WTC11 (cell line): ENCODE data around the gene TTLL13.
"Not testable (repeated sequence)": the region's sequence is repeated elsewhere in the genome, so short reads cannot be mapped to it uniquely, and the experiment has no call there.

ENCODE experiments used
- CREB1 ChIP-seq: sonication (generic); formaldehyde crosslinking; IDR thresholded peaks from 2 replicates; pipeline ENCODE4 v1.8.0; 2023; ENCODE audit warnings: mild to moderate bottlenecking, missing genetic modification reagents
- JUN ChIP-seq: sonication (generic); formaldehyde crosslinking; IDR thresholded peaks from 2 replicates; pipeline ENCODE4 v1.8.0; 2023; ENCODE audit warnings: mild to moderate bottlenecking, missing genetic modification reagents
- KAT7 ChIP-seq: sonication (generic); formaldehyde crosslinking; IDR thresholded peaks from 2 replicates; pipeline ENCODE4 v1.8.1; 2023; ENCODE audit warnings: missing genetic modification reagents, mild to moderate bottlenecking, borderline replicate concordance
- MXD4 ChIP-seq: fragments of 250-450 bp; sonication (Bioruptor Pico); IDR thresholded peaks from 2 replicates; pipeline ENCODE4 v1.8.0; 2021; ENCODE audit warnings: mild to moderate bottlenecking, moderate library complexity, borderline replicate concordance
- TP53 ChIP-seq: sonication (generic); formaldehyde crosslinking; IDR thresholded peaks from 2 replicates; pipeline ENCODE4 v1.8.1; 2023; ENCODE audit warnings: mild to moderate bottlenecking, missing genetic modification reagents
- TF ChIP-seq, protein P1 (sequence below): sonication (generic); formaldehyde crosslinking; IDR thresholded peaks from 2 replicates; pipeline ENCODE4 v1.8.0; 2022; ENCODE audit warnings: mild to moderate bottlenecking, missing genetic modification reagents
- TF ChIP-seq, protein P2 (sequence below): fragments of 200-600 bp; IDR thresholded peaks from 2 replicates; pipeline ENCODE4 v1.8.0; 2022; ENCODE audit warnings: antibody characterized with exemption
- TF ChIP-seq, protein P3 (sequence below): sonication (generic); formaldehyde crosslinking; IDR thresholded peaks from 2 replicates; pipeline ENCODE4 v1.8.1; 2022; ENCODE audit warnings: low read depth, missing genetic modification reagents, borderline replicate concordance
- TF ChIP-seq, protein P4 (sequence below): sonication (generic); formaldehyde crosslinking; IDR thresholded peaks from 2 replicates; pipeline ENCODE4 v1.8.1; 2023; ENCODE audit warnings: mild to moderate bottlenecking, missing genetic modification reagents, moderate library complexity
- TF ChIP-seq, protein P5 (sequence below): sonication (generic); formaldehyde crosslinking; IDR thresholded peaks from 2 replicates; pipeline ENCODE4 v1.8.1; 2023; ENCODE audit warnings: mild to moderate bottlenecking, missing genetic modification reagents

DNA sequence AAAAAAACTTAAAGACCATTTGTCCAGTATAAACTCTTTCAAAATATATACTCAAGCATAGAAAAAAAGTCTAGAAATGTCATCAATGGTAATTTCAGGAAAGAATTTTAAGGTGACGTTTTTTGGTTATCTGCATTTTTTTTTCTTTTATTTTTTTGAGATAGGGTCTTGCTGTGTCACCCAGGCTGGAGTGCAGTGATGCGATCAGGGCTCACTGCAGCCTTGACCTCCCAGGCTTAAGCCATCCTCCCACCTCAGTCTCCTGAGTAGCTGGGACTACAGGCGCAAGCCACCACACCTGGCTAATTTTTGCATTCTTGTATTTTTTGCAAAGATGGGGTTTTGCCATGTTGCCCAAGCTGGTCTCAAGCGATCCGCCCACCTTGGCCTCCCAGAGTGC, 31.4 kb downstream of the TTLL13 start:
- not testable (repeated sequence) for TF ChIP-seq MXD4 (CRISPR knock-in tag); CREB1; KAT7 (CRISPR knock-in tag); TP53 (CRISPR knock-in tag); JUN (CRISPR knock-in tag)
- TF ChIP-seq, protein P1, sequence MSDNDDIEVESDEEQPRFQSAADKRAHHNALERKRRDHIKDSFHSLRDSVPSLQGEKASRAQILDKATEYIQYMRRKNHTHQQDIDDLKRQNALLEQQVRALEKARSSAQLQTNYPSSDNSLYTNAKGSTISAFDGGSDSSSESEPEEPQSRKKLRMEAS (CRISPR knock-in tag), result not testable (repeated sequence)
- TF ChIP-seq, protein P2, sequence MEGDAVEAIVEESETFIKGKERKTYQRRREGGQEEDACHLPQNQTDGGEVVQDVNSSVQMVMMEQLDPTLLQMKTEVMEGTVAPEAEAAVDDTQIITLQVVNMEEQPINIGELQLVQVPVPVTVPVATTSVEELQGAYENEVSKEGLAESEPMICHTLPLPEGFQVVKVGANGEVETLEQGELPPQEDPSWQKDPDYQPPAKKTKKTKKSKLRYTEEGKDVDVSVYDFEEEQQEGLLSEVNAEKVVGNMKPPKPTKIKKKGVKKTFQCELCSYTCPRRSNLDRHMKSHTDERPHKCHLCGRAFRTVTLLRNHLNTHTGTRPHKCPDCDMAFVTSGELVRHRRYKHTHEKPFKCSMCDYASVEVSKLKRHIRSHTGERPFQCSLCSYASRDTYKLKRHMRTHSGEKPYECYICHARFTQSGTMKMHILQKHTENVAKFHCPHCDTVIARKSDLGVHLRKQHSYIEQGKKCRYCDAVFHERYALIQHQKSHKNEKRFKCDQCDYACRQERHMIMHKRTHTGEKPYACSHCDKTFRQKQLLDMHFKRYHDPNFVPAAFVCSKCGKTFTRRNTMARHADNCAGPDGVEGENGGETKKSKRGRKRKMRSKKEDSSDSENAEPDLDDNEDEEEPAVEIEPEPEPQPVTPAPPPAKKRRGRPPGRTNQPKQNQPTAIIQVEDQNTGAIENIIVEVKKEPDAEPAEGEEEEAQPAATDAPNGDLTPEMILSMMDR, result not testable (repeated sequence)
- TF ChIP-seq, protein P3, sequence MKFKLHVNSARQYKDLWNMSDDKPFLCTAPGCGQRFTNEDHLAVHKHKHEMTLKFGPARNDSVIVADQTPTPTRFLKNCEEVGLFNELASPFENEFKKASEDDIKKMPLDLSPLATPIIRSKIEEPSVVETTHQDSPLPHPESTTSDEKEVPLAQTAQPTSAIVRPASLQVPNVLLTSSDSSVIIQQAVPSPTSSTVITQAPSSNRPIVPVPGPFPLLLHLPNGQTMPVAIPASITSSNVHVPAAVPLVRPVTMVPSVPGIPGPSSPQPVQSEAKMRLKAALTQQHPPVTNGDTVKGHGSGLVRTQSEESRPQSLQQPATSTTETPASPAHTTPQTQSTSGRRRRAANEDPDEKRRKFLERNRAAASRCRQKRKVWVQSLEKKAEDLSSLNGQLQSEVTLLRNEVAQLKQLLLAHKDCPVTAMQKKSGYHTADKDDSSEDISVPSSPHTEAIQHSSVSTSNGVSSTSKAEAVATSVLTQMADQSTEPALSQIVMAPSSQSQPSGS (CRISPR knock-in tag), result not testable (repeated sequence)
- TF ChIP-seq, protein P4, sequence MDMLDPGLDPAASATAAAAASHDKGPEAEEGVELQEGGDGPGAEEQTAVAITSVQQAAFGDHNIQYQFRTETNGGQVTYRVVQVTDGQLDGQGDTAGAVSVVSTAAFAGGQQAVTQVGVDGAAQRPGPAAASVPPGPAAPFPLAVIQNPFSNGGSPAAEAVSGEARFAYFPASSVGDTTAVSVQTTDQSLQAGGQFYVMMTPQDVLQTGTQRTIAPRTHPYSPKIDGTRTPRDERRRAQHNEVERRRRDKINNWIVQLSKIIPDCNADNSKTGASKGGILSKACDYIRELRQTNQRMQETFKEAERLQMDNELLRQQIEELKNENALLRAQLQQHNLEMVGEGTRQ (CRISPR knock-in tag), result not testable (repeated sequence)
- TF ChIP-seq, protein P5, sequence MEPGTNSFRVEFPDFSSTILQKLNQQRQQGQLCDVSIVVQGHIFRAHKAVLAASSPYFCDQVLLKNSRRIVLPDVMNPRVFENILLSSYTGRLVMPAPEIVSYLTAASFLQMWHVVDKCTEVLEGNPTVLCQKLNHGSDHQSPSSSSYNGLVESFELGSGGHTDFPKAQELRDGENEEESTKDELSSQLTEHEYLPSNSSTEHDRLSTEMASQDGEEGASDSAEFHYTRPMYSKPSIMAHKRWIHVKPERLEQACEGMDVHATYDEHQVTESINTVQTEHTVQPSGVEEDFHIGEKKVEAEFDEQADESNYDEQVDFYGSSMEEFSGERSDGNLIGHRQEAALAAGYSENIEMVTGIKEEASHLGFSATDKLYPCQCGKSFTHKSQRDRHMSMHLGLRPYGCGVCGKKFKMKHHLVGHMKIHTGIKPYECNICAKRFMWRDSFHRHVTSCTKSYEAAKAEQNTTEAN (CRISPR knock-in tag), result not testable (repeated sequence)
